CD4-positive, CD25-positive, alpha-beta regulatory T cell (primary cell): ENCODE data around the gene PEAK1. TPM values are rescaled to one million over a fixed set of nuclear protein-coding genes. Genes with fewer than 3 reads are reported as not detected.

Source experiments
- ATAC-seq, 2 donors: fragments of 150-1000 bp; cut with Tn5 transposase; one replicate each; pipeline ENCODE4 v1.10.0; 2021; ENCODE audit warnings: low read depth in 2 of 2, moderate number of reproducible peaks in 2 of 2, moderate library complexity in 1 of 2
- DNase-seq, 3 donors: peaks; one replicate each; pipeline versions ENCODE4 v3.0.0 to v3.0.0-alpha.2; 2012 to 2022; ENCODE audit warnings: mixed read lengths in 1 of 3
- H3K27ac ChIP-seq: one replicate; pipeline ENCODE4 v1.7.0; 2013; ENCODE audit warnings: mild to moderate bottlenecking, low read length; ENCODE audit not compliant: insufficient read depth, poor library complexity, severe bottlenecking
- H3K27me3 ChIP-seq: one replicate; pipeline ENCODE4 v1.7.0; 2013; ENCODE audit warnings: low read length; ENCODE audit not compliant: control insufficient read depth, insufficient read depth
- H3K36me3 ChIP-seq: one replicate; pipeline ENCODE4 v1.7.0; 2013; ENCODE audit warnings: mild to moderate bottlenecking, low read length, moderate library complexity; ENCODE audit not compliant: control insufficient read depth, insufficient read depth
- H3K4me1 ChIP-seq: 2 replicates; pipeline ENCODE4 v1.7.0; 2013; ENCODE audit warnings: mild to moderate bottlenecking, low read length; ENCODE audit not compliant: insufficient read depth, control insufficient read depth, poor library complexity, severe bottlenecking
- H3K4me3 ChIP-seq: one replicate; pipeline ENCODE4 v1.7.0; 2013; ENCODE audit warnings: low read depth, mild to moderate bottlenecking, low read length, moderate library complexity
- H3K9me3 ChIP-seq, 2 experiments: 1 replicate in 1 of 2; 2 replicates in 1 of 2; pipeline ENCODE4 v1.7.0; 2013; ENCODE audit warnings: low read length in 2 of 2, mild to moderate bottlenecking in 1 of 2, moderate library complexity in 1 of 2; ENCODE audit not compliant: control insufficient read depth in 2 of 2
- H3K27ac Mint-ChIP-seq, 3 donors: one replicate each; pipeline ENCODE4 v1.8.0; 2020 to 2022; ENCODE audit warnings: mild to moderate bottlenecking in 3 of 3, mixed read lengths in 3 of 3, moderate library complexity in 2 of 3
- H3K27me3 Mint-ChIP-seq: one replicate; pipeline ENCODE4 v1.8.0; 2022; ENCODE audit warnings: mild to moderate bottlenecking, mixed read lengths
- H3K36me3 Mint-ChIP-seq: one replicate; pipeline ENCODE4 v1.8.0; 2020; ENCODE audit warnings: mixed read lengths
- H3K4me1 Mint-ChIP-seq, 4 donors: one replicate each; pipeline ENCODE4 v1.8.0; 2020 to 2022; ENCODE audit warnings: mixed read lengths in 4 of 4, mild to moderate bottlenecking in 1 of 4
- H3K4me3 Mint-ChIP-seq, 4 donors: one replicate each; pipeline ENCODE4 v1.8.0; 2020 to 2022; ENCODE audit warnings: mild to moderate bottlenecking in 4 of 4, mixed read lengths in 4 of 4, moderate library complexity in 3 of 4
- H3K9me3 Mint-ChIP-seq, 7 donors: one replicate each; pipeline ENCODE4 v1.8.0; 2020 to 2022; ENCODE audit warnings: mixed read lengths in 7 of 7, mild to moderate bottlenecking in 3 of 7, moderate library complexity in 2 of 7
- polyA plus RNA-seq, 4 donors: library from polyadenylated mRNA; unstranded; fragments of 300-500 nt; fragmentation: Illumina TruSeq; gene quantifications; one replicate each; pipeline ENCODE4 v1.2.3, GENCODE V29; 2021
- total RNA-seq: library from RNA; stranded (reverse); gene quantifications from one replicate; pipeline ENCODE4 v1.2.3, GENCODE V29; 2022

Gene PEAK1
- total RNA-seq (9.6 TPM), polyA plus RNA-seq (1 to 10 TPM in 2 of 4 donors, under 1 TPM in 2; 0.15 to 1.7 (median 0.94) TPM)

- H3K9me3 ChIP-seq = no peaks in the 10 kb centered on the region
- ATAC-seq (peak; percentile 99), DNase-seq (peak; percentile 99 to 100 (median 99))
- Mint-ChIP-seq H3K27me3 (peaks cover 30% of the 10 kb centered on the region), H3K4me1 (peaks cover 19 to 50% (median 39%) of the 10 kb centered on the region in 4 donors), H3K36me3 (peaks cover 1% of the 10 kb centered on the region), H3K9me3 (peaks cover 0 to 1% (median 0%) of the 10 kb centered on the region in 7 donors), H3K4me3 (peak within 1 kb of the TSS; percentile 96 to 100 (median 98)), H3K27ac (peak within 1 kb of the TSS; percentile 96 to 98 (median 96))
- peak within 1 kb of the TSS; percentile 88 for H3K27ac ChIP-seq
- H3K36me3 ChIP-seq = no peaks in the 10 kb centered on the region
- H3K27me3 ChIP-seq = no peaks in the 10 kb centered on the region
- H3K4me1 ChIP-seq = peaks cover 30% of the 10 kb centered on the region
- peak within 1 kb of the TSS; percentile 100 for H3K4me3 ChIP-seq
Observed at GRCh38 chr15:77419836-77420609, at the start of gene PEAK1. TSS of gene PEAK1 (minus strand) at chr15:77420104. CDS start at chr15:77181926, 238,178 bp downstream.

- Histone ChIP-seq H3K4me3 (no peak overlapping the region), H3K27ac (no peak overlapping the region), H3K4me1 (no peaks in the 10 kb centered on the region), H3K9me3 (no peaks in the 10 kb centered on the region), H3K27me3 (no peaks in the 10 kb centered on the region), H3K36me3 (peaks cover 78% of the 10 kb centered on the region)
- Mint-ChIP-seq H3K4me1 (peaks cover 0 to 6% (median 0%) of the 10 kb centered on the region in 4 donors), H3K9me3 (no peaks in the 10 kb centered on the region), H3K27ac (no peak overlapping the region), H3K4me3 (no peak overlapping the region), H3K36me3 (peaks cover 40% of the 10 kb centered on the region), H3K27me3 (no peaks in the 10 kb centered on the region)
- no peak for DNase-seq
- ATAC-seq = no peak
Observed at GRCh38 chr15:77468896-77469295, 49.0 kb upstream of the PEAK1 start.

GRCh38 chr15:77466521-77466920 is 46.6 kb upstream of the PEAK1 start:
- Histone ChIP-seq H3K27ac (no peak overlapping the region), H3K36me3 (peaks cover 68% of the 10 kb centered on the region), H3K9me3 (no peaks in the 10 kb centered on the region), H3K27me3 (no peaks in the 10 kb centered on the region), H3K4me3 (no peak overlapping the region), H3K4me1 (no peaks in the 10 kb centered on the region)
- Mint-ChIP-seq H3K4me3 (no peak overlapping the region), H3K36me3 (peaks cover 31% of the 10 kb centered on the region), H3K9me3 (no peaks in the 10 kb centered on the region), H3K27me3 (no peaks in the 10 kb centered on the region), H3K27ac (no peak overlapping the region), H3K4me1 (peaks cover 0 to 7% (median 0%) of the 10 kb centered on the region in 4 donors)
- no peak for ATAC-seq
- DNase-seq = no peak

GRCh38 chr15:77464129-77464865 is 44.4 kb upstream of the PEAK1 start:
- no peak overlapping the region for H3K27ac Mint-ChIP-seq
- Histone ChIP-seq H3K4me1 (no peaks in the 10 kb centered on the region), H3K4me3 (no peak overlapping the region), H3K9me3 (no peaks in the 10 kb centered on the region), H3K27me3 (no peaks in the 10 kb centered on the region), H3K27ac (no peak overlapping the region), H3K36me3 (peaks cover 62% of the 10 kb centered on the region)
- no peak for ATAC-seq
- H3K9me3 Mint-ChIP-seq = peaks cover 0 to 2% (median 0%) of the 10 kb centered on the region in 7 donors
- H3K4me3 Mint-ChIP-seq = no peak overlapping the region
- H3K4me1 Mint-ChIP-seq = peaks cover 0 to 17% (median 1%) of the 10 kb centered on the region in 4 donors
- DNase-seq = no peak
- H3K36me3 Mint-ChIP-seq = peaks cover 39% of the 10 kb centered on the region
- H3K27me3 Mint-ChIP-seq = no peaks in the 10 kb centered on the region

GRCh38 chr15:77461486-77461885 is 41.6 kb upstream of the PEAK1 start:
- peak overlapping the region in 2 of 3 donors; percentile 32 to 57 for H3K27ac Mint-ChIP-seq
- no peak overlapping the region for H3K4me3 Mint-ChIP-seq
- H3K4me1 Mint-ChIP-seq = peaks cover 13 to 26% (median 17%) of the 10 kb centered on the region in 4 donors

GRCh38 chr15:77459031-77459430 is 39.1 kb upstream of the PEAK1 start:
- no peak overlapping the region for H3K27ac Mint-ChIP-seq
- Histone ChIP-seq H3K4me3 (no peak overlapping the region), H3K27me3 (no peaks in the 10 kb centered on the region), H3K4me1 (peaks cover 14% of the 10 kb centered on the region), H3K36me3 (peaks cover 31% of the 10 kb centered on the region), H3K27ac (no peak overlapping the region), H3K9me3 (no peaks in the 10 kb centered on the region)
- H3K27me3 Mint-ChIP-seq = no peaks in the 10 kb centered on the region
- no peak overlapping the region for H3K4me3 Mint-ChIP-seq
- peaks cover 25 to 39% (median 32%) of the 10 kb centered on the region in 4 donors for H3K4me1 Mint-ChIP-seq
- DNase-seq = no peak
- H3K36me3 Mint-ChIP-seq = peaks cover 23% of the 10 kb centered on the region
- no peak for ATAC-seq
- H3K9me3 Mint-ChIP-seq = peaks cover 0 to 2% (median 0%) of the 10 kb centered on the region in 7 donors

More at GRCh38 chr15:77461486-77461885, 41.6 kb upstream of the PEAK1 start:
- Mint-ChIP-seq H3K36me3 (peaks cover 25% of the 10 kb centered on the region), H3K9me3 (peaks cover 0 to 2% (median 0%) of the 10 kb centered on the region in 7 donors), H3K27me3 (no peaks in the 10 kb centered on the region)
- DNase-seq = no peak
- no peaks in the 10 kb centered on the region for H3K9me3 ChIP-seq
- no peak for ATAC-seq
- no peak overlapping the region for H3K27ac ChIP-seq
- H3K36me3 ChIP-seq = peaks cover 48% of the 10 kb centered on the region
- peaks cover 14% of the 10 kb centered on the region for H3K4me1 ChIP-seq
- no peaks in the 10 kb centered on the region for H3K27me3 ChIP-seq
- no peak overlapping the region for H3K4me3 ChIP-seq

GRCh38 chr15:77457905-77458265 is 38.0 kb upstream of the PEAK1 start:
- peak overlapping the region in 3 of 4 donors; percentile 6 to 30 (median 7) for H3K4me3 Mint-ChIP-seq
- peak overlapping the region; percentile 29 for H3K27ac ChIP-seq
- peaks cover 24% of the 10 kb centered on the region for H3K36me3 ChIP-seq
- H3K4me1 Mint-ChIP-seq = peaks cover 25 to 42% (median 35%) of the 10 kb centered on the region in 4 donors
- no peak overlapping the region for H3K4me3 ChIP-seq
- H3K27ac Mint-ChIP-seq = peak overlapping the region in 1 of 3 donors; percentile 67
- no peaks in the 10 kb centered on the region for H3K27me3 Mint-ChIP-seq
- no peaks in the 10 kb centered on the region for H3K27me3 ChIP-seq
- no peaks in the 10 kb centered on the region for H3K9me3 ChIP-seq
- H3K4me1 ChIP-seq = peaks cover 14% of the 10 kb centered on the region
- DNase-seq (no peak), ATAC-seq (no peak)
- peaks cover 0 to 2% (median 0%) of the 10 kb centered on the region in 7 donors for H3K9me3 Mint-ChIP-seq
- H3K36me3 Mint-ChIP-seq = peaks cover 23% of the 10 kb centered on the region
